GM23248 (cell line): Measurements from ENCODE around the gene SSB. TPM values are rescaled to one million over a fixed set of nuclear protein-coding genes. Genes with fewer than 3 reads are reported as not detected.
A peak's percentile ranks its signal among the peaks of the same experiment; 100 is the strongest.

ENCODE experiments used
- DNase-seq: peaks from one replicate; pipeline ENCODE4 v3.0.0-alpha.2; 2015
- H2AFZ ChIP-seq: fragments of 200-600 bp; sonication (generic); 2 replicates; pipeline ENCODE4 v1.6.1; 2016; ENCODE audit warnings: antibody characterized with exemption
- H3F3A ChIP-seq: fragments of 200-600 bp; sonication (generic); 2 replicates; pipeline ENCODE4 v1.6.1; 2016; ENCODE audit warnings: mild to moderate bottlenecking, antibody characterized with exemption, mixed run types; ENCODE audit not compliant: insufficient read depth
- H3K27ac ChIP-seq: fragments of 200-600 bp; sonication (generic); 2 replicates; pipeline ENCODE4 v1.5.1; 2016; ENCODE audit warnings: mild to moderate bottlenecking
- H3K27me3 ChIP-seq: fragments of 200-600 bp; sonication (generic); replicated peaks from 2 replicates; pipeline ENCODE4 v1.6.1; 2016; ENCODE audit warnings: mild to moderate bottlenecking; ENCODE audit not compliant: insufficient read depth
- H3K36me3 ChIP-seq: fragments of 200-600 bp; sonication (generic); 2 replicates; pipeline ENCODE4 v1.6.1; 2016; ENCODE audit warnings: low read depth, mild to moderate bottlenecking
- H3K4me1 ChIP-seq: fragments of 200-600 bp; sonication (generic); 2 replicates; pipeline ENCODE4 v1.6.1; 2016; ENCODE audit warnings: mild to moderate bottlenecking; ENCODE audit not compliant: insufficient read depth
- H3K4me2 ChIP-seq: fragments of 200-600 bp; sonication (generic); one replicate; pipeline ENCODE4 v1.6.1; 2016; ENCODE audit warnings: mild to moderate bottlenecking; ENCODE audit not compliant: unreplicated experiment
- H3K4me3 ChIP-seq: fragments of 200-600 bp; sonication (generic); 2 replicates; pipeline ENCODE4 v1.5.1; 2016; ENCODE audit warnings: mild to moderate bottlenecking
- H3K79me2 ChIP-seq: fragments of 200-600 bp; sonication (generic); 2 replicates; pipeline ENCODE4 v1.6.1; 2016; ENCODE audit warnings: mild to moderate bottlenecking; ENCODE audit not compliant: insufficient read depth
- H3K9ac ChIP-seq: fragments of 200-600 bp; sonication (generic); 2 replicates; pipeline ENCODE4 v1.6.1; 2016; ENCODE audit warnings: mild to moderate bottlenecking
- H3K9me2 ChIP-seq: fragments of 200-600 bp; sonication (generic); 2 replicates; pipeline ENCODE4 v1.6.1; 2016; ENCODE audit warnings: mixed run types, mild to moderate bottlenecking, moderate library complexity; ENCODE audit not compliant: insufficient read depth
- H3K9me3 ChIP-seq: fragments of 200-600 bp; sonication (generic); one replicate; pipeline ENCODE4 v1.6.1; 2017; ENCODE audit warnings: low read depth
- H4K20me1 ChIP-seq: fragments of 200-600 bp; sonication (generic); 2 replicates; pipeline ENCODE4 v1.6.0; 2016; ENCODE audit not compliant: insufficient read depth
- EZH2 ChIP-seq: fragments of 200-600 bp; sonication (generic); IDR thresholded peaks from 2 replicates; pipeline ENCODE4 v1.6.1; 2018; ENCODE audit warnings: antibody characterized with exemption, mild to moderate bottlenecking; ENCODE audit not compliant: insufficient read depth, poor library complexity, severe bottlenecking
- EZH2phosphoT487 ChIP-seq: fragments of 200-600 bp; sonication (generic); IDR thresholded peaks from 2 replicates; pipeline ENCODE4 v1.6.1; 2018; ENCODE audit warnings: antibody characterized with exemption, moderate library complexity, mild to moderate bottlenecking, low read depth; ENCODE audit not compliant: insufficient read depth
- WGBS, 2 experiments: methylation state at CpG; one replicate each; pipeline ENCODE4 v1.1.6; 2015 to 2017; ENCODE audit warnings: low lambda C conversion rate in 2 of 2, low coverage in 1 of 2; ENCODE audit errors: missing lambda C conversion rate in 2 of 2; 5-methylcytosine and 5-hydroxymethylcytosine counted together
- in situ Hi-C: fragments of 300-500 bp; cut with MboI; formaldehyde crosslinking; loops from 2 replicates; pipeline ENCODE4 v1.15.0; 2020
- polyA plus RNA-seq: library from polyadenylated mRNA; unstranded; fragments of >200 nt; fragmentation: Nextera tagmentation; extraction: Ambion mirVana; gene quantifications from 2 replicates; pipeline ENCODE4 v1.2.1, GENCODE V29; 2016
- total RNA-seq: library from RNA; depleted of rRNA; stranded (reverse); fragments of >200 nt; shearing (Covaris generic); gene quantifications from 2 replicates; pipeline ENCODE4 v1.2.3, GENCODE V29; 2014

The SSB gene
- total and polyA plus RNA-seq, 2 experiments from 2014 or later, result 80.4 to 204 TPM

GRCh38 chr2:169796441-169796840 lies 2.2 kb upstream of the SSB start:
- H3K9me2 ChIP-seq, result no peaks in the 10 kb centered on the region
- H3K27ac ChIP-seq, result no peak overlapping the region
- H3K4me2 ChIP-seq, result no peak overlapping the region

GRCh38 chr2:169797601-169798000 lies 1.1 kb upstream of the SSB start:
- Histone ChIP-seq H3K9me3 (no peaks in the 10 kb centered on the region), H3F3A (no peaks in the 10 kb centered on the region), H3K4me1 (0 out of 2 replicates have a peak, but pooled peaks cover 4% of the 10 kb centered on the region), H3K4me2 (no peak overlapping the region), H3K27me3 (no peaks in the 10 kb centered on the region), H3K27ac (no peak overlapping the region), H4K20me1 (no peaks in the 10 kb centered on the region), H3K36me3 (peaks cover 20% of the 10 kb centered on the region), H3K9ac (no peak overlapping the region), H3K79me2 (peaks cover 38% of the 10 kb centered on the region), H3K9me2 (no peaks in the 10 kb centered on the region), H2AFZ (peak overlapping the region; percentile 96), H3K4me3 (no peak overlapping the region)
- in situ Hi-C loops, result no loop called here
- TF ChIP-seq EZH2, result no peak
- TF ChIP-seq EZH2phosphoT487, result no peak
- DNase-seq, result no peak
- 70 to 73% methylated on average over 5 of the region's 5 CpGs for WGBS, 2 experiments

More at GRCh38 chr2:169796441-169796840, 2.2 kb upstream of the SSB start:
- peaks cover 9% of the 10 kb centered on the region for H3K36me3 ChIP-seq
- H4K20me1 ChIP-seq, result no peaks in the 10 kb centered on the region
- no peak overlapping the region for H2AFZ ChIP-seq
- no peak overlapping the region for H3K4me3 ChIP-seq
- H3K79me2 ChIP-seq, result peaks cover 26% of the 10 kb centered on the region
- H3K27me3 ChIP-seq, result no peaks in the 10 kb centered on the region
- no peak for TF ChIP-seq EZH2
- TF ChIP-seq EZH2phosphoT487, result no peak
- no peaks in the 10 kb centered on the region for H3K9me3 ChIP-seq
- no peaks in the 10 kb centered on the region for H3F3A ChIP-seq
- H3K4me1 ChIP-seq, result 0 out of 2 replicates have a peak, but pooled peaks cover 4% of the 10 kb centered on the region
- no peak overlapping the region for H3K9ac ChIP-seq
- WGBS, 2 experiments, result 74 to 75% methylated on average over 6 of the region's 6 CpGs
- in situ Hi-C loops, result no loop called here
- no peak for DNase-seq

- no peak for TF ChIP-seq EZH2
- no peak for TF ChIP-seq EZH2phosphoT487
- no peaks in the 10 kb centered on the region for H4K20me1 ChIP-seq
- no peak for DNase-seq
- H2AFZ ChIP-seq, result peak overlapping the region; percentile 96
- H3K9me3 ChIP-seq, result no peaks in the 10 kb centered on the region
- H3K27ac ChIP-seq, result peak overlapping the region; percentile 89
- H3K9ac ChIP-seq, result peak overlapping the region; percentile 92
- H3K27me3 ChIP-seq, result no peaks in the 10 kb centered on the region
- peaks cover 21% of the 10 kb centered on the region for H3K36me3 ChIP-seq
- H3K79me2 ChIP-seq, result peaks cover 45% of the 10 kb centered on the region
- in situ Hi-C loops, result no loop called here
- H3K4me1 ChIP-seq, result 0 out of 2 replicates have a peak, but pooled peaks cover 4% of the 10 kb centered on the region
- peak overlapping the region; percentile 97 for H3K4me3 ChIP-seq
- 2 to 7% methylated on average over 4 of the region's 4 CpGs for WGBS, 2 experiments
- H3K9me2 ChIP-seq, result no peaks in the 10 kb centered on the region
- no peaks in the 10 kb centered on the region for H3F3A ChIP-seq
- peak overlapping the region; percentile 97 for H3K4me2 ChIP-seq
These were observed 314 bp upstream of the SSB start for GRCh38 chr2:169798397-169798717.

GRCh38 chr2:169803480-169803879 lies 4.8 kb downstream of the SSB start:
- no peak for TF ChIP-seq EZH2
- no peak for TF ChIP-seq EZH2phosphoT487
- 85 to 88% methylated on average over 9 of the region's 9 CpGs for WGBS, 2 experiments
- no peak overlapping the region for H3K9ac ChIP-seq
- H4K20me1 ChIP-seq, result no peaks in the 10 kb centered on the region
- H3K27ac ChIP-seq, result no peak overlapping the region
- no peaks in the 10 kb centered on the region for H3K27me3 ChIP-seq
- H3K9me3 ChIP-seq, result no peaks in the 10 kb centered on the region
- no peak overlapping the region for H2AFZ ChIP-seq
- H3K4me3 ChIP-seq, result no peak overlapping the region
- H3F3A ChIP-seq, result peaks cover 31% of the 10 kb centered on the region
- in situ Hi-C loops, result no loop called here
- peaks cover 23% of the 10 kb centered on the region for H3K4me1 ChIP-seq
- H3K9me2 ChIP-seq, result no peaks in the 10 kb centered on the region
- peaks cover 73% of the 10 kb centered on the region for H3K79me2 ChIP-seq
- no peak overlapping the region for H3K4me2 ChIP-seq
- no peak for DNase-seq
- H3K36me3 ChIP-seq, result peaks cover 54% of the 10 kb centered on the region

GRCh38 chr2:169806586-169806985 lies 7.9 kb downstream of the SSB start:
- no peak overlapping the region for H2AFZ ChIP-seq
- peaks cover 74% of the 10 kb centered on the region for H3K36me3 ChIP-seq
- in situ Hi-C loops, result no loop called here
- no peak overlapping the region for H3K9ac ChIP-seq
- H3K27ac ChIP-seq, result peak overlapping the region; percentile 17; the same call in 1 of the 2 replicates
- peaks cover 20% of the 10 kb centered on the region for H3K4me1 ChIP-seq
- no peak for DNase-seq
- peaks cover 44% of the 10 kb centered on the region for H3F3A ChIP-seq
- no peaks in the 10 kb centered on the region for H3K9me3 ChIP-seq
- peaks cover 53% of the 10 kb centered on the region for H3K79me2 ChIP-seq
- H4K20me1 ChIP-seq, result no peaks in the 10 kb centered on the region
- TF ChIP-seq EZH2phosphoT487, result no peak
- no peak for TF ChIP-seq EZH2
- H3K9me2 ChIP-seq, result no peaks in the 10 kb centered on the region
- H3K4me3 ChIP-seq, result no peak overlapping the region
- H3K4me2 ChIP-seq, result no peak overlapping the region
- no peaks in the 10 kb centered on the region for H3K27me3 ChIP-seq
